Endothelial cell (in vitro differentiated cells): ENCODE measurements around the gene PRDM11. TPM values are rescaled to one million over a fixed set of nuclear protein-coding genes. Genes with fewer than 3 reads are reported as not detected.

ENCODE experiments used
- DNase-seq: peaks from one replicate; pipeline ENCODE4 v3.0.0; 2021; ENCODE audit warnings: low spot score
- H3K27ac Mint-ChIP-seq: one replicate; pipeline ENCODE4 v1.8.0; 2021; ENCODE audit warnings: mixed read lengths, inconsistent platforms; ENCODE audit not compliant: unreplicated experiment
- H3K27me3 Mint-ChIP-seq: one replicate; pipeline ENCODE4 v1.8.0; 2021; ENCODE audit warnings: mild to moderate bottlenecking, moderate library complexity, mixed read lengths, inconsistent platforms; ENCODE audit not compliant: unreplicated experiment
- H3K36me3 Mint-ChIP-seq: one replicate; pipeline ENCODE4 v1.8.0; 2021; ENCODE audit warnings: mild to moderate bottlenecking, low read depth, mixed read lengths, inconsistent platforms; ENCODE audit not compliant: unreplicated experiment
- H3K4me1 Mint-ChIP-seq: one replicate; pipeline ENCODE4 v1.8.0; 2021; ENCODE audit warnings: mild to moderate bottlenecking, mixed read lengths, inconsistent platforms; ENCODE audit not compliant: unreplicated experiment
- H3K4me3 Mint-ChIP-seq: one replicate; pipeline ENCODE4 v1.8.0; 2021; ENCODE audit warnings: mild to moderate bottlenecking, mixed read lengths, inconsistent platforms; ENCODE audit not compliant: unreplicated experiment
- H3K9me3 Mint-ChIP-seq: one replicate; pipeline ENCODE4 v1.8.0; 2021; ENCODE audit warnings: mixed read lengths, inconsistent platforms; ENCODE audit not compliant: unreplicated experiment
- total RNA-seq: library from RNA; stranded (reverse); fragmentation: NEBNext Ultra II Directional; extraction: Animal tissue kit (Norgen Biotek cat#: 25700); gene quantifications from one replicate; pipeline ENCODE4 v1.2.1, GENCODE V29; 2021; ENCODE audit not compliant: unreplicated experiment
- TF ChIP-seq, protein P1 (sequence below): fragments of 200-600 bp; sonication (generic); IDR thresholded peaks from one replicate; pipeline ENCODE4 v1.5.0; 2021; ENCODE audit warnings: antibody characterized with exemption; ENCODE audit not compliant: unreplicated experiment

The PRDM11 gene
- total RNA-seq, 1 donor from 2014 or later = 16.0 TPM

DNA sequence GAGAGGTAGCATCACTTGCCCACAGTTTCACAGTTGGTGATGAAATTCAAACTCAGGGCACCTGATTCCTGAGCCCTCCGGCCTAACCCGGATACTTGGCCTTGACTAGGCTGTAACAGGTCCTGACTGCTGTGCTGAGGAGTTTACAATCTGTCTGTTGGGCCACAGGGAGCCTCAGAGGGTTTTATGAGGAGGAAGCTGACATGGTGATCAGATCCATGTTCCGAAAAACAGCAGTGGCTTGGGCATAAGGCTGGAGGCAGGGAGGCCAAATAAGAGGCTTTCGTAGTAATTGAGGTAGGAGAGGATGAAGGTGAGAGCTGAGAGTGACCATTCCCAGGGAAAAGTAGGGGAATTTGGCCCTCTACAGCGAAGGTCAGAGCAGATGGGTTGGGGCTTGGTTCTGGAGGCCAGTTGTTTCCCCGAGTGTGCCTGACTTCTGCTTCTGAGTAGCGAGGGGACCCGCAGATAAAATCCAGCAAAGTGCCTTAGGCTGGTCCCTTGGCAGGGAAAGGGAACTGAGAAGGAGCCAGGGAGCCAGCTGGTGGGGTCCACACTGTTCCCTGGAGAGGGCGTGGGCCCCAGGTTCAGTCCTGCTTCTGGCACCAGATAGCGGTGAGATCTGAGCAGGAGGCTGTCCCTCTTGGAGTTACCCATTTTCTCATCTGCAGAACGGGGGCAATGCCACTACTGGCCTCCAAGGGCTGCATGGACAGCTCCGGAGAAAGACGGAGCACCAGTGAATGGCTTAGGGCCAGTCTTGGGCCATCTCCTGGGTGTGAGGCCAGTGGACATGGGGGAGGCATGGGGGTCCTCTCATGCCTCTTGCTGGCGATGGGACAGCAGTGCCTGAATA, 6.5 kb downstream of the PRDM11 start:
- Mint-ChIP-seq H3K27ac (no peak overlapping the region), H3K4me1 (peaks cover 14% of the 10 kb centered on the region), H3K36me3 (peaks cover 23% of the 10 kb centered on the region), H3K9me3 (no peaks in the 10 kb centered on the region), H3K27me3 (peaks cover 16% of the 10 kb centered on the region), H3K4me3 (no peak overlapping the region)
- DNase-seq = no peak
- TF ChIP-seq, protein P1, sequence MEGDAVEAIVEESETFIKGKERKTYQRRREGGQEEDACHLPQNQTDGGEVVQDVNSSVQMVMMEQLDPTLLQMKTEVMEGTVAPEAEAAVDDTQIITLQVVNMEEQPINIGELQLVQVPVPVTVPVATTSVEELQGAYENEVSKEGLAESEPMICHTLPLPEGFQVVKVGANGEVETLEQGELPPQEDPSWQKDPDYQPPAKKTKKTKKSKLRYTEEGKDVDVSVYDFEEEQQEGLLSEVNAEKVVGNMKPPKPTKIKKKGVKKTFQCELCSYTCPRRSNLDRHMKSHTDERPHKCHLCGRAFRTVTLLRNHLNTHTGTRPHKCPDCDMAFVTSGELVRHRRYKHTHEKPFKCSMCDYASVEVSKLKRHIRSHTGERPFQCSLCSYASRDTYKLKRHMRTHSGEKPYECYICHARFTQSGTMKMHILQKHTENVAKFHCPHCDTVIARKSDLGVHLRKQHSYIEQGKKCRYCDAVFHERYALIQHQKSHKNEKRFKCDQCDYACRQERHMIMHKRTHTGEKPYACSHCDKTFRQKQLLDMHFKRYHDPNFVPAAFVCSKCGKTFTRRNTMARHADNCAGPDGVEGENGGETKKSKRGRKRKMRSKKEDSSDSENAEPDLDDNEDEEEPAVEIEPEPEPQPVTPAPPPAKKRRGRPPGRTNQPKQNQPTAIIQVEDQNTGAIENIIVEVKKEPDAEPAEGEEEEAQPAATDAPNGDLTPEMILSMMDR = no peak

DNA sequence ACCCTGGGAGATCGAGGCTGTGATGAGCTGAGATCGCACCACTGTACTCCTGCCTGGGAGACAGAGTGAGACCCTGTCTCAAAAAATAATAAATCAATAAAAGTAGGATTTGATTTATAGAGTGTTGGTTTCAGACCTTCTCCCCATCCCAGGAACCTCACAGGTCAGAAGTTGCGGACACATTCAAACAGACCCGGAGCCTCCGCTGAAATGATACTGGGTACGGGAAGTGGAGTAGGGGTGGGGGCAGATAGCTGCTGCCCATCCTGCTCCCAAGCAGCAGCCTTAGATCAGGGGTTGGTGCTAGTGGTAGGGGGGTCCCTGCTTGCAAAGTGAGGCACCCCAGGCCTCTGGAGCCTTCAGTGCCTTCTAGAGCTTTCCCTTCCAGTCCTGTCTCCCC, 7.8 kb downstream of the PRDM11 start:
- peaks cover 16% of the 10 kb centered on the region for H3K36me3 Mint-ChIP-seq
- no peak overlapping the region for H3K27ac Mint-ChIP-seq
- H3K27me3 Mint-ChIP-seq = peaks cover 14% of the 10 kb centered on the region
- no peaks in the 10 kb centered on the region for H3K9me3 Mint-ChIP-seq
- H3K4me3 Mint-ChIP-seq = no peak overlapping the region
- peaks cover 7% of the 10 kb centered on the region for H3K4me1 Mint-ChIP-seq
- DNase-seq = no peak
- TF ChIP-seq, protein P1 = no peak

DNA sequence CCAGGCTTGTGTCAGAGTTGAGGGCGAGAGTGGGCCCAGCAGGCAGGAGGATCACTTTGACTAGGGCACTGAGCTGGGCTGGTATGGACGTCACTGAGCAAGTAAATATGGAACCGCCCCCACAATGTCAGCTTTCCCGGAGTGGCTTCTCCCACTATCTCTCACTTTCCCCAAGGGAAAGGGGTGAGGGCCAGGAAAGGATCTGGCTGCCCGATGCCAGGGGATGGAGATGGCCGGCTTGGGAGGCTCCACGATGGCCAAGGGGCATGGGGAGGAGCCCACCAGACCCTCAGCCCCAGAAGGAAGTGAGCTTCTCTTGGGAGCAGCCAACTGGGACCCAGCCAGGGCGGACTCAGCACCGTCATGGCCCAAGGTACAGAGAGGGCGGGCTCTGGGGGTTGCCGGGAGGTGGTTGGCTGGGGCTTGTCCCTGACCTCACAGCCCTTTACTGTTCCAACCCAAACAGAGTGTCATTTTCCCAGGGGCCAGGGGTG, 8.7 kb downstream of the PRDM11 start:
- TF ChIP-seq, protein P1 = no peak
- Mint-ChIP-seq H3K9me3 (no peaks in the 10 kb centered on the region), H3K27me3 (peaks cover 13% of the 10 kb centered on the region), H3K36me3 (peaks cover 13% of the 10 kb centered on the region), H3K4me1 (peaks cover 7% of the 10 kb centered on the region), H3K27ac (no peak overlapping the region), H3K4me3 (no peak overlapping the region)
- no peak for DNase-seq

DNA sequence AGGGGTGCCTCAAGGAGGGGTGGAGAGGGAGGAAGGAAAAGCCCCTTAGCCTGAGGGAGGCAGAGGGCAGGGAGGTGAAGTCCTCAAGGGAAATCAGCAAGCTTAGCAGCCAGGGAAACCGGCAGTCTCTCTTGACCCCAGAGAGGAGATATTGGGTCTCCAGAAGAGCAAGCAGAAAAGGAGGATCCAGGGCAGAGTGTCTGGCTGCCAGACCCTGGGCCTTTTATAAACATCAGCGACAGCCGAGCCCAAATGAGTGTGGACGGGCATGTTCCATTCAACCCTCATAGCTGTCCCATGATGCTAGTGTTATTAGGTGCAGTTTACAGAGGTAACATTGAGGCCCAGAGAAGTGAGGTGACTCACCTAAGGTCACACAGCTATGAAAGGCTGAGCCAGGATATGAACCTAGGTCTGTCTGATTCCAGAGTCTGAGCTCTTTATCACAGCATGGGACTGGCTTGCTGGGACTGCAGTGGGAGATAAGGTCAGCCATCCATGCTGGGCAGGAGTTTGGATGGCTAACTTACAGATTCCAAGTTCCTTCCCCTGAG, 9.3 kb downstream of the PRDM11 start:
- Mint-ChIP-seq H3K36me3 (peaks cover 7% of the 10 kb centered on the region), H3K4me1 (peaks cover 7% of the 10 kb centered on the region), H3K4me3 (no peak overlapping the region), H3K27ac (no peak overlapping the region), H3K27me3 (peaks cover 8% of the 10 kb centered on the region), H3K9me3 (no peaks in the 10 kb centered on the region)
- TF ChIP-seq, protein P1 = no peak
- DNase-seq = no peak

DNA sequence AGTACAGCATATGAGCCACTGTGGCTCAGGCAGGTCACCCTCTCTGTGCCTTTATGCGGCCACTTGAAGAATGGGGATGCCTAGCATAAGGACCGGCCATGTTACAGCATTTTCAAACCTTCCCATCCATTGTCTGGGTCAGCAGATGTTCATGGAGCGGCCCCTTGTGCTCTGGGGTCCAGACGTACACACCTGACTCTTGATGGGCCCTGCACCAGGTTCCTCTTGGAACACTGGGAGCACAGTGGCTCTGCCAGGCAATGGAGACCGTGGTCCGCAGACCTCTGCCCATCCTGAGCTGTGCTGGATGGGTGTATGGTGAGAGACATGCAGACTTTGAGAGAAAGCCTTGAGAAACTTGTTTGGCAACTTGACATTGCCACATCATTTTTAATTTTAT, 9.8 kb downstream of the PRDM11 start:
- H3K27me3 Mint-ChIP-seq = peaks cover 7% of the 10 kb centered on the region
- no peaks in the 10 kb centered on the region for H3K9me3 Mint-ChIP-seq
- TF ChIP-seq, protein P1 = no peak
- H3K4me3 Mint-ChIP-seq = no peak overlapping the region
- H3K36me3 Mint-ChIP-seq = peaks cover 7% of the 10 kb centered on the region
- no peak overlapping the region for H3K27ac Mint-ChIP-seq
- no peak for DNase-seq
- H3K4me1 Mint-ChIP-seq = peaks cover 7% of the 10 kb centered on the region
